Suppressor macrophage (primary cell): ENCODE results near the gene ADGRB3.
"Not testable (repeated sequence)": the region's sequence is repeated elsewhere in the genome, so short reads cannot be mapped to it uniquely, and the experiment has no call there.

Experiments used
- DNase-seq, 4 experiments: peaks; one replicate each; pipeline ENCODE4 v3.0.0-alpha.2; 2020 to 2022

The ADGRB3 gene

GRCh38 chr6:68650142-68650541 lies 15.1 kb downstream of the ADGRB3 start:
- DNase-seq: no peak

GRCh38 chr6:68651011-68651985 lies 16.2 kb downstream of the ADGRB3 start:
- peak in 2 of 4 experiments; percentile 16 to 55 for DNase-seq

- no peak for DNase-seq
These were observed 17.0 kb downstream of the ADGRB3 start for GRCh38 chr6:68652117-68652536.

GRCh38 chr6:68653074-68653705 lies 18.1 kb downstream of the ADGRB3 start:
- DNase-seq: peak in 1 of 4 experiments; percentile 14

- DNase-seq: no peak
These were observed 18.6 kb downstream of the ADGRB3 start for GRCh38 chr6:68653706-68654089.

- DNase-seq: no peak
These were observed 19.1 kb downstream of the ADGRB3 start for GRCh38 chr6:68654134-68654533.

- DNase-seq: no peak
These were observed 19.9 kb downstream of the ADGRB3 start for GRCh38 chr6:68655028-68655427.

GRCh38 chr6:68657374-68658139 lies 22.5 kb downstream of the ADGRB3 start:
- DNase-seq: no peak

GRCh38 chr6:68658338-68658737 lies 23.3 kb downstream of the ADGRB3 start:
- no peak for DNase-seq

GRCh38 chr6:68673255-68673654 lies 38.2 kb downstream of the ADGRB3 start:
- DNase-seq: no peak

- no peak for DNase-seq
These were observed 40.5 kb downstream of the ADGRB3 start for GRCh38 chr6:68675548-68675947.

- DNase-seq: not testable (repeated sequence)
These were observed 41.0 kb downstream of the ADGRB3 start for GRCh38 chr6:68676094-68676493.

GRCh38 chr6:68677058-68677457 lies 42.0 kb downstream of the ADGRB3 start:
- DNase-seq: no peak

- DNase-seq: no peak
These were observed 44.3 kb downstream of the ADGRB3 start for GRCh38 chr6:68679399-68679798.

GRCh38 chr6:68680264-68680663 lies 45.2 kb downstream of the ADGRB3 start:
- no peak for DNase-seq

GRCh38 chr6:68689910-68690309 lies 54.8 kb downstream of the ADGRB3 start:
- no peak for DNase-seq

- no peak for DNase-seq
These were observed 56.0 kb downstream of the ADGRB3 start for GRCh38 chr6:68691120-68691519.

- no peak for DNase-seq
These were observed 58.2 kb downstream of the ADGRB3 start for GRCh38 chr6:68693271-68693670.

- no peak for DNase-seq
These were observed 60.3 kb downstream of the ADGRB3 start for GRCh38 chr6:68695403-68695802.

- DNase-seq: no peak
These were observed 60.8 kb downstream of the ADGRB3 start for GRCh38 chr6:68695838-68696237.

- DNase-seq: no peak
These were observed 62.3 kb downstream of the ADGRB3 start for GRCh38 chr6:68697394-68697793.

- DNase-seq: no peak
These were observed 66.1 kb downstream of the ADGRB3 start for GRCh38 chr6:68701159-68701558.

- DNase-seq: no peak
These were observed 69.4 kb downstream of the ADGRB3 start for GRCh38 chr6:68704485-68704884.
